OCI-LY7 (cell line): ENCODE data around the gene ADPRS. TPM values are rescaled to one million over a fixed set of nuclear protein-coding genes. Genes with fewer than 3 reads are reported as not detected.

ENCODE experiments used
- BruUV-seq: library from RNA; stranded (reverse); fragments of 400-500 nt; replicated peaks from 2 replicates; lab custom pipeline; 2021; lab: Mats Ljungman, UMichigan
- CTCF ChIA-PET: fragments of 300-600 bp; sonication (Branson Sonifier 250); formaldehyde crosslinking; loops from one replicate; lab custom pipeline; 2022; ENCODE audit warnings: antibody characterized with exemption; ENCODE audit not compliant: unreplicated experiment; lab: Charles Lee
- POLR2A ChIA-PET: fragments of 300-600 bp; sonication (Branson Sonifier 250); formaldehyde crosslinking; loops from one replicate; lab custom pipeline; 2022; ENCODE audit warnings: antibody characterized with exemption; lab: Charles Lee
- DNase-seq: peaks from one replicate; pipeline ENCODE4 v3.0.0-alpha.2; 2015; ENCODE audit warnings: low spot score
- H2AFZ ChIP-seq: fragments of 200-600 bp; sonication (generic), shearing (Covaris generic); 2 replicates; pipeline ENCODE4 v1.6.1; 2014; ENCODE audit warnings: mild to moderate bottlenecking, antibody characterized with exemption, low read length, moderate library complexity
- H3K27ac ChIP-seq: fragments of 200-600 bp; sonication (generic); 2 replicates; pipeline ENCODE4 v1.5.1; 2014; ENCODE audit warnings: mixed run types, low read depth, mild to moderate bottlenecking, moderate library complexity, low read length, inconsistent platforms; ENCODE audit not compliant: poor library complexity, severe bottlenecking
- H3K36me3 ChIP-seq: fragments of 200-600 bp; sonication (generic); 2 replicates; pipeline ENCODE4 v1.6.1; 2014; ENCODE audit warnings: mild to moderate bottlenecking, antibody characterized with exemption, low read length, moderate library complexity, mixed read lengths; ENCODE audit not compliant: insufficient read depth
- H3K4me1 ChIP-seq: fragments of 200-600 bp; sonication (generic); 2 replicates; pipeline ENCODE4 v1.5.1; 2014; ENCODE audit warnings: mild to moderate bottlenecking, low read length; ENCODE audit not compliant: insufficient read depth, poor library complexity, severe bottlenecking
- H3K4me2 ChIP-seq: fragments of 200-600 bp; sonication (generic); 2 replicates; pipeline ENCODE4 v1.6.1; 2014; ENCODE audit warnings: mild to moderate bottlenecking, low read length
- H3K4me3 ChIP-seq: fragments of 200-600 bp; sonication (generic); 2 replicates; pipeline ENCODE4 v1.5.1; 2014; ENCODE audit warnings: mild to moderate bottlenecking, low read depth, low read length; ENCODE audit not compliant: poor library complexity, severe bottlenecking
- H3K79me2 ChIP-seq: fragments of 200-600 bp; sonication (generic); 2 replicates; pipeline ENCODE4 v1.6.1; 2016; ENCODE audit warnings: low read depth, mild to moderate bottlenecking, low read length, moderate library complexity, mixed read lengths; ENCODE audit not compliant: insufficient read depth
- H3K9me2 ChIP-seq: fragments of 200-600 bp; sonication (generic); 2 replicates; pipeline ENCODE4 v1.6.1; 2016; ENCODE audit warnings: mild to moderate bottlenecking, low read length, mixed read lengths; ENCODE audit not compliant: insufficient read depth
- H3K9me3 ChIP-seq: fragments of 200-600 bp; sonication (generic); 2 replicates; pipeline ENCODE4 v1.6.1; 2014; ENCODE audit warnings: mild to moderate bottlenecking, mixed run types, low read length, mixed read lengths
- H4K20me1 ChIP-seq: fragments of 200-600 bp; sonication (generic); 2 replicates; pipeline ENCODE4 v1.6.1; 2014; ENCODE audit warnings: mild to moderate bottlenecking, antibody characterized with exemption, low read length, moderate library complexity, mixed read lengths; ENCODE audit not compliant: insufficient read depth
- CTCF ChIP-seq: fragments of 200-600 bp; sonication (generic); conservative IDR thresholded peaks from 2 replicates; pipeline ENCODE4 v1.5.1; 2014; ENCODE audit warnings: mild to moderate bottlenecking, antibody characterized with exemption, low read length, moderate library complexity, mixed read lengths
- EZH2phosphoT487 ChIP-seq: fragments of 200-600 bp; sonication (generic); IDR thresholded peaks from 2 replicates; pipeline ENCODE4 v1.6.1; 2018; ENCODE audit warnings: low read depth, borderline replicate concordance, mild to moderate bottlenecking, mixed run types, antibody characterized with exemption, low read length, moderate library complexity, mixed read lengths
- intact Hi-C: fragments of 100-400 bp; cut with micrococcal nuclease; formaldehyde crosslinking; loops from one replicate; pipeline ENCODE4 v1.10.0; 2022; ENCODE audit not compliant: unreplicated experiment
- total RNA-seq, 2 experiments: library from RNA; depleted of rRNA in 1 of 2; stranded (reverse); fragments of >200 nt in 1 of 2; shearing (Covaris generic) in 1 of 2; gene quantifications; 2 replicates each; pipeline ENCODE4 v1.2.3, GENCODE V29; 2014 to 2022

Gene ADPRS
- total RNA-seq, 2 experiments from 2014 or later, result 29.3 to 42.3 TPM

- Histone ChIP-seq H3K9me3 (no peaks in the 10 kb centered on the region), H3K9me2 (no peaks in the 10 kb centered on the region), H3K36me3 (peaks cover 44% of the 10 kb centered on the region), H3K4me3 (no peak overlapping the region), H3K79me2 (no peaks in the 10 kb centered on the region), H3K4me1 (no peaks in the 10 kb centered on the region), H2AFZ (no peak overlapping the region), H3K27ac (no peak overlapping the region), H4K20me1 (no peaks in the 10 kb centered on the region), H3K4me2 (no peak overlapping the region)
- ChIA-PET CTCF (interaction anchor here (1.0 to 1.6 kb wide), 4 partner anchors 24 to 53 kb away, joined by 3 to 4 read pairs (median 3); no protein-coding TSS in a partner anchor), POLR2A (no interaction called here)
- no TSS peak for BruUV-seq
- TF ChIP-seq CTCF (no peak), EZH2phosphoT487 (no peak)
- DNase-seq, result no peak
- intact Hi-C loops, result no loop called here
These were observed 46.6 kb downstream of the ADPRS start for GRCh38 chr1:36135330-36135667.

DNA sequence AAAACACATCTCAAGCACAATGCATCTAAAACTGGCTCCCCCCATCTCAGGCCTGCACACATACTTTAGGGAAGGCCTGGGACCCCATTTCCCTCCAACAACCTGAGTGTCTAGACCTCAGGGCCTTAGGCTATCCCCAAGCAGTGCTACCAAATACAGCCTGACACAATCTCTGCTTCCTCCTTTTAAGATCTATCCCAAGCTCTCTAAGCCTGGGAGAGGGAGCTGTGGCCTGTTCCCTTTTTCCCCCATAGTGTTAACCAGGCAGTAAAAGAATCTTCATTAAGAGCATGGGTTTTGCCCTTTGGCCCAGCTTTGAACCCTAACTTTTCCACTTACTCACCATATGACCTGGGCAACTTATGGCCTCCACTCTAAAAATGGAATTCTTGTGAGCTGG is 47.1 kb downstream of the ADPRS start:
- Histone ChIP-seq H4K20me1 (no peaks in the 10 kb centered on the region), H3K9me2 (no peaks in the 10 kb centered on the region), H3K9me3 (no peaks in the 10 kb centered on the region), H2AFZ (no peak overlapping the region), H3K79me2 (no peaks in the 10 kb centered on the region), H3K4me3 (no peak overlapping the region), H3K4me1 (no peaks in the 10 kb centered on the region), H3K27ac (no peak overlapping the region), H3K4me2 (no peak overlapping the region), H3K36me3 (peaks cover 47% of the 10 kb centered on the region)
- ChIA-PET CTCF (interaction anchor here (1.0 to 1.6 kb wide), 4 partner anchors 25 to 52 kb away, joined by 3 to 4 read pairs (median 3); no protein-coding TSS in a partner anchor), POLR2A (no interaction called here)
- no TSS peak for BruUV-seq
- intact Hi-C loops, result no loop called here
- TF ChIP-seq CTCF, result no peak
- TF ChIP-seq EZH2phosphoT487, result no peak
- DNase-seq, result no peak

- H3K4me2 ChIP-seq, result no peak overlapping the region
- H3K4me1 ChIP-seq, result no peaks in the 10 kb centered on the region
- no peak for TF ChIP-seq EZH2phosphoT487
- TF ChIP-seq CTCF, result no peak
- H2AFZ ChIP-seq, result no peak overlapping the region
- no peaks in the 10 kb centered on the region for H3K9me3 ChIP-seq
- H4K20me1 ChIP-seq, result no peaks in the 10 kb centered on the region
- DNase-seq, result no peak
- H3K4me3 ChIP-seq, result no peak overlapping the region
- H3K9me2 ChIP-seq, result no peaks in the 10 kb centered on the region
- ChIA-PET CTCF (no interaction called here), POLR2A (no interaction called here)
- H3K36me3 ChIP-seq, result peaks cover 50% of the 10 kb centered on the region
- intact Hi-C loops, result no loop called here
- no TSS peak for BruUV-seq
- no peaks in the 10 kb centered on the region for H3K79me2 ChIP-seq
- H3K27ac ChIP-seq, result no peak overlapping the region
These were observed 47.8 kb downstream of the ADPRS start for GRCh38 chr1:36136535-36136934.
